MCF 10A (cell line): Measurements from ENCODE around the gene DAB1. TPM values are rescaled to one million over a fixed set of nuclear protein-coding genes. Genes with fewer than 3 reads are reported as not detected.

Source experiments
- BruUV-seq: library from RNA; stranded (reverse); fragments of 400-500 nt; replicated peaks from 2 replicates; lab custom pipeline; 2021; lab: Mats Ljungman, UMichigan
- CTCF ChIA-PET: fragments of 300-600 bp; sonication (Branson Sonifier 250); formaldehyde crosslinking; extraction: SDS; loops from one replicate; lab custom pipeline; 2021; ENCODE audit warnings: antibody characterized with exemption, inconsistent platforms; lab: Yijun Ruan, JAX
- POLR2A ChIA-PET: fragments of 300-600, 350-650 bp; sonication (Branson Sonifier 250); formaldehyde crosslinking; extraction: SDS; loops from one replicate; lab custom pipeline; 2020; ENCODE audit warnings: antibody characterized with exemption, inconsistent platforms; lab: Yijun Ruan, JAX
- DNase-seq: peaks from one replicate; pipeline ENCODE4 v3.0.0-alpha.2; 2018; ENCODE audit not compliant: unreplicated experiment
- H3K27ac Mint-ChIP-seq: one replicate; pipeline ENCODE4 v1.8.0; 2022; ENCODE audit warnings: mild to moderate bottlenecking, low read depth, mixed read lengths; ENCODE audit not compliant: unreplicated experiment
- H3K27me3 Mint-ChIP-seq: one replicate; pipeline ENCODE4 v1.8.0; 2022; ENCODE audit warnings: mixed read lengths; ENCODE audit not compliant: insufficient read depth, unreplicated experiment
- H3K36me3 Mint-ChIP-seq: one replicate; pipeline ENCODE4 v1.8.0; 2022; ENCODE audit warnings: mild to moderate bottlenecking, moderate library complexity, mixed read lengths; ENCODE audit not compliant: insufficient read depth, unreplicated experiment
- H3K4me1 Mint-ChIP-seq: one replicate; pipeline ENCODE4 v1.8.0; 2022; ENCODE audit warnings: mixed read lengths; ENCODE audit not compliant: insufficient read depth, unreplicated experiment
- H3K4me3 Mint-ChIP-seq: one replicate; pipeline ENCODE4 v1.8.0; 2022; ENCODE audit warnings: mild to moderate bottlenecking, moderate library complexity, mixed read lengths; ENCODE audit not compliant: unreplicated experiment
- H3K9me3 Mint-ChIP-seq: one replicate; pipeline ENCODE4 v1.8.0; 2022; ENCODE audit warnings: mixed read lengths; ENCODE audit not compliant: unreplicated experiment
- CTCF ChIP-seq: fragments of 200-600 bp; IDR thresholded peaks from one replicate; pipeline ENCODE4 v1.8.0; 2022; ENCODE audit warnings: antibody characterized with exemption, mild to moderate bottlenecking; ENCODE audit not compliant: unreplicated experiment
- intact Hi-C: fragments of 100-400 bp; cut with micrococcal nuclease; formaldehyde crosslinking; loops from 2 replicates; pipeline ENCODE4 v1.14.1; 2022
- total RNA-seq: library from RNA; stranded (reverse); gene quantifications from 2 replicates; pipeline ENCODE4 v1.2.3, GENCODE V29; 2022

Gene DAB1
- total RNA-seq, 1 experiment from 2014 or later = not detected

- Mint-ChIP-seq H3K4me3 (no peak overlapping the region), H3K9me3 (no peaks in the 10 kb centered on the region), H3K4me1 (peaks cover 5% of the 10 kb centered on the region), H3K27me3 (no peaks in the 10 kb centered on the region), H3K36me3 (no peaks in the 10 kb centered on the region), H3K27ac (no peak overlapping the region)
- no TSS peak for BruUV-seq
- no peak for DNase-seq
- ChIA-PET POLR2A (interaction anchor here (0.6 kb wide), 1 partner anchor 514 kb away, joined by 3 read pairs; no protein-coding TSS in a partner anchor), CTCF (no interaction called here)
- no peak for TF ChIP-seq CTCF
- intact Hi-C loops = no loop called here
Observed at GRCh38 chr1:57319791-57320190, 104.1 kb downstream of the DAB1 start.

GRCh38 chr1:57319165-57319564 is 104.7 kb downstream of the DAB1 start:
- ChIA-PET CTCF (no interaction called here), POLR2A (interaction anchor here (0.6 kb wide), 1 partner anchor 515 kb away, joined by 3 read pairs; no protein-coding TSS in a partner anchor)
- no peaks in the 10 kb centered on the region for H3K27me3 Mint-ChIP-seq
- no peaks in the 10 kb centered on the region for H3K9me3 Mint-ChIP-seq
- no TSS peak for BruUV-seq
- no peak overlapping the region for H3K27ac Mint-ChIP-seq
- H3K4me1 Mint-ChIP-seq = peaks cover 5% of the 10 kb centered on the region
- intact Hi-C loops = no loop called here
- no peaks in the 10 kb centered on the region for H3K36me3 Mint-ChIP-seq
- DNase-seq = peak; percentile 55
- TF ChIP-seq CTCF = no peak
- no peak overlapping the region for H3K4me3 Mint-ChIP-seq

- Mint-ChIP-seq H3K4me1 (peaks cover 5% of the 10 kb centered on the region), H3K4me3 (no peak overlapping the region), H3K27me3 (no peaks in the 10 kb centered on the region), H3K9me3 (no peaks in the 10 kb centered on the region), H3K27ac (no peak overlapping the region), H3K36me3 (no peaks in the 10 kb centered on the region)
- BruUV-seq = no TSS peak
- no peak for DNase-seq
- intact Hi-C loops = no loop called here
- CTCF ChIA-PET = no interaction called here
- no peak for TF ChIP-seq CTCF
- POLR2A ChIA-PET = interaction anchor here (0.7 kb wide), 1 partner anchor 92 kb away, joined by 3 read pairs; no protein-coding TSS in a partner anchor
Observed at GRCh38 chr1:57316861-57317260, 107.0 kb downstream of the DAB1 start.

DNA sequence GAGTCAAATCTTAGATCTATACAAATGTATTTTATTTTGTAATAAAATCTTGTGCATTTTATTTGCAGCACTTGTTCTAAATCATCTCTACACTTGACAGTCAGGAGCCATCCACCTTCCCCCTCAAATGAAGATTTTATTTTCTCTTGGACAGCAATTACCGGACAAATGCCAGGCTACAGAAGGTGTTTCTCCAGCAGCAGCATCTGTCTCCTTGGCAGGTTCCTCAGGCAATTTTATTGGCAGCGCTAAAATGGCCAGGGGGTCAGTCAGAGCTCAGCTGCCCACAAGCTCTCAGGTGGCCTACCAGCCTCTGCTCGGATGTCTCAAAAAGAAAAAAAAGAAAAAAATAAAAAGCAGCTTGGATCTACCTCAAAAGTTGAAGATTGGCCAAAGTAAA is 107.6 kb downstream of the DAB1 start:
- Mint-ChIP-seq H3K4me3 (no peak overlapping the region), H3K4me1 (peaks cover 5% of the 10 kb centered on the region), H3K36me3 (no peaks in the 10 kb centered on the region), H3K9me3 (no peaks in the 10 kb centered on the region), H3K27me3 (no peaks in the 10 kb centered on the region), H3K27ac (no peak overlapping the region)
- ChIA-PET POLR2A (no interaction called here), CTCF (no interaction called here)
- no TSS peak for BruUV-seq
- intact Hi-C loops = no loop called here
- no peak for DNase-seq
- no peak for TF ChIP-seq CTCF
